ENCODE measurements around the gene GPX4. TPM values are rescaled to one million over a fixed set of nuclear protein-coding genes. Genes with fewer than 3 reads are reported as not detected.
A peak's percentile ranks its signal among the peaks of the same experiment; 100 is the strongest.

Gene GPX4
- total RNA-seq, 6 experiments from 2014 or later, result 204 to 389 (median 212) TPM

DNA sequence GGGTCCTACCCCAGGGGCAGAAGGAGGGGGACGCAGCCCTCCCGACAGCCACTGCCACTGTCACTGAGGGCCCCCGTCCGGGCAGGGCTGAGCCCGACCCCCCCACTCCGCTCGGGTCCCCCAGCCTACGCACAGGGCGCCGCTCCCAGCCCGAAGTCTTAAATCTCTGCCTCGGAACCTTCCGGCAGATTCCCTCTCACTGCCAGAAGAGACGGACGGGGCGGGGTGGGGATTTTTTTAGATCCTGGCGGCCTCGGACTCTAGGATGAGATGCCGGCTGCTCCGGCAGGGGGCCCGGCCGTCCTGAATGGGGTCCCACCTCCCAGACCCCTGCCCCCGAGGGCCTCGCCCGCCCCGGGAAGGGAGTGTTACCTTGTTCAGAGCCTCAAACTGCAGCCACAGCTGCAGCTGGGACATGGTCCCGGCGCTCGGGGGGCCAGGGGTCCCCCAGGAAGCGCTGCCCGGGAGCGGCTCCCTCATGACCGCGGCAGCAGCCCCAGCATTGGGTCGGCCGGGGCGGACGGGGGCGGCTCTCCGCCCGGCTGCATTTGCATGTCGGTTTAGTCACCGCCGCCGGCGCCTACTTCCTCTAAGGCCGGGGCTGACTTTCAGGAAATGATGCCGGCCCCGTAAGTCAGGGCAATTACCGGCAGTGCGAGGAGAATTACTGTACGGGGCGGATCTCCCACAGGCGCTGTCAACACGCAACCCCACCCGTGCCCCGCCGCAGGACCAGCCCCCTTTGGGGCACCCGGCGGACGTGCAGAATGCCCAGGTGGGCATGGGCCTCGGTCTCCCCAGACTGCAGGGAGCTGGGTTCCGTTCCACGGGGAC, 28.1 kb downstream of the GPX4 start:
- WGBS (ENCODE audit: insufficient coverage, low coverage, low lambda C conversion rate, missing lambda C conversion rate), result 20% methylated on average over 2 of the region's 64 CpGs
- no peaks in the 10 kb centered on the region for H3K27me3 ChIP-seq
- H3K4me3 ChIP-seq, result peak overlapping the region; percentile 48 to 64 (median 54)
- peak in 2 of 3 donors; percentile 89 for DNase-seq
- H3K36me3 ChIP-seq, result peaks cover 0 to 11% (median 3%) of the 10 kb centered on the region in 4 donors
- ATAC-seq, result peak; percentile 60 to 78 (median 66)
- no peaks in the 10 kb centered on the region for H3K9me3 ChIP-seq
- peak overlapping the region; percentile 69 to 94 (median 84) for H3K27ac ChIP-seq
- peak; percentile 51 for TF ChIP-seq POLR2A (IDR thresholded peaks at IDR 0.05)
- TF ChIP-seq, protein P1, sequence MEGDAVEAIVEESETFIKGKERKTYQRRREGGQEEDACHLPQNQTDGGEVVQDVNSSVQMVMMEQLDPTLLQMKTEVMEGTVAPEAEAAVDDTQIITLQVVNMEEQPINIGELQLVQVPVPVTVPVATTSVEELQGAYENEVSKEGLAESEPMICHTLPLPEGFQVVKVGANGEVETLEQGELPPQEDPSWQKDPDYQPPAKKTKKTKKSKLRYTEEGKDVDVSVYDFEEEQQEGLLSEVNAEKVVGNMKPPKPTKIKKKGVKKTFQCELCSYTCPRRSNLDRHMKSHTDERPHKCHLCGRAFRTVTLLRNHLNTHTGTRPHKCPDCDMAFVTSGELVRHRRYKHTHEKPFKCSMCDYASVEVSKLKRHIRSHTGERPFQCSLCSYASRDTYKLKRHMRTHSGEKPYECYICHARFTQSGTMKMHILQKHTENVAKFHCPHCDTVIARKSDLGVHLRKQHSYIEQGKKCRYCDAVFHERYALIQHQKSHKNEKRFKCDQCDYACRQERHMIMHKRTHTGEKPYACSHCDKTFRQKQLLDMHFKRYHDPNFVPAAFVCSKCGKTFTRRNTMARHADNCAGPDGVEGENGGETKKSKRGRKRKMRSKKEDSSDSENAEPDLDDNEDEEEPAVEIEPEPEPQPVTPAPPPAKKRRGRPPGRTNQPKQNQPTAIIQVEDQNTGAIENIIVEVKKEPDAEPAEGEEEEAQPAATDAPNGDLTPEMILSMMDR (IDR thresholded peaks at IDR 0.05), result no peak
- H3K4me1 ChIP-seq, result no peaks in the 10 kb centered on the region
- intact Hi-C loops (cut with DNase I), result no loop called here

DNA sequence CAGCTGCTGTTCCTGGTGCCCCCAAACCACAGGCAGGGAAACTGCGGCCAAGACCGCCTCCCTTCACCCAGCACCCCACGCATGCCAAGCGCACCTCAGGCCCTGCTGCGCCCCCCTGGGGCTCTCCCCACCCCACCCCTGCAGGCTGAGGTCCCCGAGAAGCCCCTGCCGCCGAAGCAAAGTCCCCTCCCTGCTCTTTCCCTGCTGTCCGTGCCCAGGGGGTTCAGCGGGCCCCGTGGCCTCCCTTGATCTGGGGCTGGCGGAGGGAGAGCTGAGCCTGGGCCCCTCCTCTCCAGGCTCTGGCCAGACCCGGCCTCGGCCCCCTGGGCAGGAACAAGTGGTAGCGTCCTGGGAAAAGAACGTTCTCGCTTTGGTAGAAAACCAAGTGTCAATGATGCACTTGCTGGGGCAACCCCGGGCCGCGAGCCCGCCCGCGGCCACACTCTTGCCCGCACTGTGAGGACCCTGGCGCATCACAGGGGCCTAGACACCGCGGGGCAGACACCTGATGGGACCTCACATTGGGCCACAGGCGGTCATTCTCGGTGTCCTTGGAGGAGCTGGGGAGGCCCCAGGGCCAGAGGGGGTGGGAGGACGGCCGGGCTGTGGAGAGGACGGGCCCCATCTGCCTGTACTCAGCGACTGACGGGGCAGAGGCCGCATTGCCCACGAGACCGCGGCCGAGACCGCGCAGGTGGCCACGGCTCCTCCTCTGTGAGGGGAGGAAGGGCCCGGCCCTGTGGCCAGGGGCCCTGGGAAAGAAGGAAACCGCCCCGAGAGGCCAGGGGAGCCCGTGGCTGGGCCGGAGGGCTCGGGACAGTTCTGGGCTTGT, 29.0 kb downstream of the GPX4 start:
- DNase-seq (no peak), ATAC-seq (peak in 3 of 4 donors; percentile 2 to 5 (median 3))
- no peaks in the 10 kb centered on the region for H3K9me3 ChIP-seq
- WGBS (ENCODE audit: insufficient coverage, low coverage, low lambda C conversion rate, missing lambda C conversion rate), result 67% methylated on average over 6 of the region's 48 CpGs
- peak overlapping the region; percentile 69 to 94 (median 84) for H3K27ac ChIP-seq
- no peaks in the 10 kb centered on the region for H3K27me3 ChIP-seq
- peaks cover 0 to 4% (median 0%) of the 10 kb centered on the region in 4 donors for H3K36me3 ChIP-seq
- H3K4me1 ChIP-seq, result no peaks in the 10 kb centered on the region
- TF ChIP-seq, protein P1 (IDR thresholded peaks at IDR 0.05), result no peak
- TF ChIP-seq POLR2A (IDR thresholded peaks at IDR 0.05), result no peak
- peak overlapping the region in 2 of 3 donors; percentile 9 to 54 for H3K4me3 ChIP-seq
- intact Hi-C loops (cut with DNase I), result no loop called here

DNA sequence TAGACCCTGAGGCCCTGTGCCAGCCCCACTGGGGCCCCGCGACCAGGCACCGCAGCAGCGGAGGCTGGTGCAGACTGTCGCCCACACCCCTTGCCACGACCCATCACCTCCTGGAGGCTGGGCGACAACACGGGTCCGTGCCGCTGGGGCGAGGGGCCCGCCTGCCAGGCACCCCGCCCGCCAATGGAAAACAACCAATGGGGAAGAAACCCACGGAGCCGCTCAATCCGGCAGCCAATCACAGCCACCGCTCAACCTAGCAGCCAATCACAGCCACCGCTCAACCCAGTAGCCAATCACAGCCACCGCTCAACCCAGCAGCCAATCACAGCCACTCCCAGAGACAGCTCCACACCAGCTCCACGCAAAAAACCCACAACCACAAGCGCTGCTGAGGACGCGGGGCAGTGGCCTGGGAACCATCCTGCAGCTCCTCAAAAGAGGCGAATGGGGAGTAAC, 29.7 kb downstream of the GPX4 start:
- peak in 1 of 3 donors; percentile 60 for DNase-seq
- H3K27me3 ChIP-seq, result no peaks in the 10 kb centered on the region
- no peaks in the 10 kb centered on the region for H3K36me3 ChIP-seq
- no peaks in the 10 kb centered on the region for H3K9me3 ChIP-seq
- peak in 3 of 4 donors; percentile 1 to 38 (median 6) for ATAC-seq
- no peak overlapping the region for H3K4me3 ChIP-seq
- intact Hi-C loops (cut with DNase I), result no loop called here
- no peaks in the 10 kb centered on the region for H3K4me1 ChIP-seq
- H3K27ac ChIP-seq, result peak overlapping the region; percentile 69 to 94 (median 84)
- no CpG with 5 or more reads among the region's 25 CpGs for WGBS (ENCODE audit: insufficient coverage, low coverage, low lambda C conversion rate, missing lambda C conversion rate)
- peak; percentile 23 for TF ChIP-seq POLR2A (IDR thresholded peaks at IDR 0.05)
- TF ChIP-seq, protein P1 (IDR thresholded peaks at IDR 0.05), result no peak

GRCh38 chr19:1134431-1134830, 30.6 kb downstream of the GPX4 start:
- peak overlapping the region in 1 of 3 donors; percentile 13 for H3K27ac ChIP-seq
- H3K4me3 ChIP-seq, result no peak overlapping the region

More at GRCh38 chr19:1134431-1134830, 30.6 kb downstream of the GPX4 start:
- Histone ChIP-seq H3K36me3 (no peaks in the 10 kb centered on the region), H3K4me1 (no peaks in the 10 kb centered on the region), H3K9me3 (no peaks in the 10 kb centered on the region), H3K27me3 (no peaks in the 10 kb centered on the region)
- intact Hi-C loops (cut with DNase I), result no loop called here
- TF ChIP-seq, protein P1 (IDR thresholded peaks at IDR 0.05), result no peak
- TF ChIP-seq POLR2A (IDR thresholded peaks at IDR 0.05), result no peak
- ATAC-seq (peak in 1 of 4 donors; percentile 2), DNase-seq (no peak)
- 81% methylated on average over 10 of the region's 11 CpGs for WGBS (ENCODE audit: insufficient coverage, low coverage, low lambda C conversion rate, missing lambda C conversion rate)
